Sigmoid colon (tissue), 4 donors: ENCODE measurements around the gene ANKRD6.

Experiments used
- EP300 ChIP-seq, 4 donors: sonication (generic); formaldehyde crosslinking; IDR thresholded peaks; one replicate each; pipeline ENCODE4 v1.6.1; 2017; ENCODE audit warnings: antibody characterized with exemption in 4 of 4
- POLR2A ChIP-seq, 2 donors: fragments of 450-650 bp; IDR thresholded peaks; one replicate each; pipeline ENCODE4 v1.6.1; 2016; ENCODE audit warnings: antibody characterized with exemption in 2 of 2, mild to moderate bottlenecking in 2 of 2, moderate library complexity in 2 of 2
- TF ChIP-seq, protein P1 (sequence below), 4 experiments: fragments of 450-650 bp in 3 of 4; fragments of 200-600 bp in 1 of 4; IDR thresholded peaks; one replicate each; pipeline ENCODE4 v1.5.1; 2016 to 2019; ENCODE audit warnings: antibody characterized with exemption in 4 of 4, mild to moderate bottlenecking in 3 of 4, moderate library complexity in 2 of 4

- TF ChIP-seq, protein P1, sequence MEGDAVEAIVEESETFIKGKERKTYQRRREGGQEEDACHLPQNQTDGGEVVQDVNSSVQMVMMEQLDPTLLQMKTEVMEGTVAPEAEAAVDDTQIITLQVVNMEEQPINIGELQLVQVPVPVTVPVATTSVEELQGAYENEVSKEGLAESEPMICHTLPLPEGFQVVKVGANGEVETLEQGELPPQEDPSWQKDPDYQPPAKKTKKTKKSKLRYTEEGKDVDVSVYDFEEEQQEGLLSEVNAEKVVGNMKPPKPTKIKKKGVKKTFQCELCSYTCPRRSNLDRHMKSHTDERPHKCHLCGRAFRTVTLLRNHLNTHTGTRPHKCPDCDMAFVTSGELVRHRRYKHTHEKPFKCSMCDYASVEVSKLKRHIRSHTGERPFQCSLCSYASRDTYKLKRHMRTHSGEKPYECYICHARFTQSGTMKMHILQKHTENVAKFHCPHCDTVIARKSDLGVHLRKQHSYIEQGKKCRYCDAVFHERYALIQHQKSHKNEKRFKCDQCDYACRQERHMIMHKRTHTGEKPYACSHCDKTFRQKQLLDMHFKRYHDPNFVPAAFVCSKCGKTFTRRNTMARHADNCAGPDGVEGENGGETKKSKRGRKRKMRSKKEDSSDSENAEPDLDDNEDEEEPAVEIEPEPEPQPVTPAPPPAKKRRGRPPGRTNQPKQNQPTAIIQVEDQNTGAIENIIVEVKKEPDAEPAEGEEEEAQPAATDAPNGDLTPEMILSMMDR (IDR thresholded peaks at IDR 0.05) = no peak
- TF ChIP-seq EP300 (IDR thresholded peaks at IDR 0.05) (no peak), POLR2A (IDR thresholded peaks at IDR 0.05) (no peak)
Measured at GRCh38 chr6:89525786-89526562, 93.0 kb downstream of the ANKRD6 start.
